SU-DHL-6 (cell line): ENCODE results near the gene RPH3AL.

Experiments
- H2AFZ ChIP-seq: fragments of 200-600 bp; sonication (generic); 2 replicates; pipeline ENCODE4 v1.6.1; 2014; ENCODE audit warnings: low read depth, mild to moderate bottlenecking, moderate library complexity, mixed read lengths, antibody characterized with exemption, low read length; ENCODE audit not compliant: severe bottlenecking
- H3F3A ChIP-seq: fragments of 200-600 bp; shearing (Covaris generic); 2 replicates; pipeline ENCODE4 v1.6.0; 2016; ENCODE audit warnings: antibody characterized with exemption, mild to moderate bottlenecking; ENCODE audit not compliant: insufficient read depth
- H3K27ac ChIP-seq: fragments of 200-600 bp; sonication (generic); 2 replicates; pipeline ENCODE4 v1.5.1; 2016; ENCODE audit warnings: low read depth, mild to moderate bottlenecking, low read length, moderate library complexity, mixed read lengths
- H3K27me3 ChIP-seq: fragments of 200-600 bp; sonication (generic), shearing (Covaris generic); 2 replicates; pipeline ENCODE4 v1.6.0; 2014; ENCODE audit warnings: mild to moderate bottlenecking, low read length
- H3K36me3 ChIP-seq: fragments of 200-600 bp; sonication (generic); 2 replicates; pipeline ENCODE4 v1.6.1; 2014; ENCODE audit warnings: mild to moderate bottlenecking, low read length, mixed read lengths
- H3K4me2 ChIP-seq: fragments of 300-600, 200-600 bp; shearing (Covaris generic), sonication (generic); 2 replicates; pipeline ENCODE4 v1.6.0; 2014; ENCODE audit warnings: low read length, low read depth, mild to moderate bottlenecking; ENCODE audit not compliant: poor library complexity, severe bottlenecking
- H3K4me3 ChIP-seq: fragments of 200-600 bp; sonication (generic); 2 replicates; pipeline ENCODE4 v1.5.1; 2014; ENCODE audit warnings: antibody characterized with exemption, low read length, mild to moderate bottlenecking, mixed read lengths; ENCODE audit not compliant: insufficient read depth, poor library complexity, severe bottlenecking
- H3K79me2 ChIP-seq: fragments of 200-600 bp; sonication (generic); 2 replicates; pipeline ENCODE4 v1.6.1; 2014; ENCODE audit warnings: mild to moderate bottlenecking, low read length, moderate library complexity; ENCODE audit not compliant: insufficient read depth
- H3K9ac ChIP-seq: fragments of 200-600 bp; sonication (generic); 2 replicates; pipeline ENCODE4 v1.7.0; 2014; ENCODE audit warnings: mild to moderate bottlenecking, low read length
- H3K9me2 ChIP-seq: fragments of 200-600 bp; sonication (generic); replicated peaks from 2 replicates; pipeline ENCODE4 v1.6.1; 2014; ENCODE audit warnings: low read length; ENCODE audit not compliant: insufficient read depth
- H3K9me3 ChIP-seq: fragments of 200-600 bp; sonication (generic); 2 replicates; pipeline ENCODE4 v1.6.1; 2014; ENCODE audit warnings: low read length, mixed read lengths; ENCODE audit not compliant: insufficient read depth
- H4K20me1 ChIP-seq: fragments of 200-600 bp; sonication (generic); 2 replicates; pipeline ENCODE4 v1.6.1; 2014; ENCODE audit warnings: low read depth, mild to moderate bottlenecking, antibody characterized with exemption, low read length, moderate library complexity, mixed read lengths
- EZH2phosphoT487 ChIP-seq: fragments of 200-600 bp; sonication (generic), shearing (Covaris generic); conservative IDR thresholded peaks from 2 replicates; pipeline ENCODE4 v1.6.1; 2018; ENCODE audit warnings: mild to moderate bottlenecking, antibody characterized with exemption, low read length, moderate library complexity, mixed read lengths
- TF ChIP-seq, protein P1 (sequence below): fragments of 200-600 bp; sonication (generic); IDR thresholded peaks from one replicate; pipeline ENCODE4 v1.5.1; 2017; ENCODE audit warnings: antibody characterized with exemption, mild to moderate bottlenecking, low read length, moderate library complexity; ENCODE audit not compliant: insufficient read depth, poor library complexity, severe bottlenecking

RPH3AL gene

DNA sequence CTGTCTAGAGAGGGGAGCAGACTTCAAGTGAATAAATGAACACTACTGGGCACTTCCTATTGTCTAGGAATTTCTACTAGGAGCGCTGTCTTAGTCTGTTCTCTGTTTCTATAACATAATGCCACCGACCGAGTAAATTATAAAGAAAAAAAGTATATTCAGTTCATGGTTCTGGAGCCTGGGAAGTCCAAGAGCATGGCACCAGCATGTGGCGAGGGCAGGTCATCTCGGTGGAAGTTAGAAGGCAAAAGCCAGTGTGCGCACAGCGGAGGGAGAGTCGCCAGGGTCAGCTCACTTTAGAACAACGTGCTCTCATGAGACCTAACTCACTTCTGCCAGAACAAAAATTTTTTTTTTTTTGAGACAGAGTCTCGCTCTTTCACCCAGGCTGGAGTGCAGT is 35.5 kb upstream of the RPH3AL start:
- no peak for TF ChIP-seq EZH2phosphoT487
- TF ChIP-seq, protein P1, sequence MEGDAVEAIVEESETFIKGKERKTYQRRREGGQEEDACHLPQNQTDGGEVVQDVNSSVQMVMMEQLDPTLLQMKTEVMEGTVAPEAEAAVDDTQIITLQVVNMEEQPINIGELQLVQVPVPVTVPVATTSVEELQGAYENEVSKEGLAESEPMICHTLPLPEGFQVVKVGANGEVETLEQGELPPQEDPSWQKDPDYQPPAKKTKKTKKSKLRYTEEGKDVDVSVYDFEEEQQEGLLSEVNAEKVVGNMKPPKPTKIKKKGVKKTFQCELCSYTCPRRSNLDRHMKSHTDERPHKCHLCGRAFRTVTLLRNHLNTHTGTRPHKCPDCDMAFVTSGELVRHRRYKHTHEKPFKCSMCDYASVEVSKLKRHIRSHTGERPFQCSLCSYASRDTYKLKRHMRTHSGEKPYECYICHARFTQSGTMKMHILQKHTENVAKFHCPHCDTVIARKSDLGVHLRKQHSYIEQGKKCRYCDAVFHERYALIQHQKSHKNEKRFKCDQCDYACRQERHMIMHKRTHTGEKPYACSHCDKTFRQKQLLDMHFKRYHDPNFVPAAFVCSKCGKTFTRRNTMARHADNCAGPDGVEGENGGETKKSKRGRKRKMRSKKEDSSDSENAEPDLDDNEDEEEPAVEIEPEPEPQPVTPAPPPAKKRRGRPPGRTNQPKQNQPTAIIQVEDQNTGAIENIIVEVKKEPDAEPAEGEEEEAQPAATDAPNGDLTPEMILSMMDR: no peak
- H3K4me3 ChIP-seq: no peak overlapping the region
- H2AFZ ChIP-seq: no peak overlapping the region
- no peak overlapping the region for H3K4me2 ChIP-seq
- no peaks in the 10 kb centered on the region for H3K9me2 ChIP-seq
- H3F3A ChIP-seq: no peaks in the 10 kb centered on the region
- H3K27ac ChIP-seq: no peak overlapping the region
- H3K9me3 ChIP-seq: no peaks in the 10 kb centered on the region
- no peaks in the 10 kb centered on the region for H3K36me3 ChIP-seq
- H3K9ac ChIP-seq: no peak overlapping the region
- no peaks in the 10 kb centered on the region for H3K79me2 ChIP-seq
- H4K20me1 ChIP-seq: no peaks in the 10 kb centered on the region
- no peaks in the 10 kb centered on the region for H3K27me3 ChIP-seq

DNA sequence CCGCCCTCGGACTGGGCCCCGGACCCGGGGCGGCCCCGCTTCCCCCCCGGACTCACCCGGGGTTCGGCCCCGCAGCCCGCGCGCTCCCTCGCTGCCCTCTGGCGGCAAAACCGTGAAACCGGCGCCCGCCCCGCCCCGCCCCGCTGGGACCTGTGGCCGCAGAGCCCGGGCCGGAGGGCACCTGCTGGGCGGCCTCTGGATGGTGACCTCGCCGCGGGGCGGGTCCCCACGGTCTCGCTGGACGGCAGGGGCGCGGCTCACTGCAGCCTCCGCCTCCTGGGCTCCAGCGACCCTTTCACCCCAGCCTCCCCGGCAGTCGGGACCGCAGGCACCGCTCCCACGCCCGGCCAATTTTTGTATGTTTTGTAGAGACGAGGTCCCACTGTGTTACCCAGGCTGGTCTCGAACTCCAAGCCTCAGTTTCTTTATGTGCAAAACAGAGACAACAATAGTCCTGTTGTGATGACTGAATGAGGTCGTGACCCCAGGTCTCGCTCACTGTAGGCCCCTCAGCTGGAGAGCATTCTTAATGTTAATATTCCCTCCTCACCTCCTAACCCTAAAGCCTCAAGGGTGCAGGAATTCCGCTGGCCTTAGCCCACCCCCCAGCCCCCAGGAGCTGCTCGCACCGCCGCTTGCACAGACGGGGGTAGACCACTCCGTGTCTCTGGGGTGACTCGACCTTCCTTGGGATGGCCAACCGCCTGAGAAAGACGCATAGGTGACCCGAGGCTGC is 33.7 kb upstream of the RPH3AL start:
- no peaks in the 10 kb centered on the region for H3K27me3 ChIP-seq
- no peaks in the 10 kb centered on the region for H3F3A ChIP-seq
- no peak overlapping the region for H3K9ac ChIP-seq
- H3K4me2 ChIP-seq: peak overlapping the region; percentile 38
- H2AFZ ChIP-seq: no peak overlapping the region
- H3K9me3 ChIP-seq: no peaks in the 10 kb centered on the region
- H3K79me2 ChIP-seq: no peaks in the 10 kb centered on the region
- TF ChIP-seq EZH2phosphoT487: no peak
- TF ChIP-seq, protein P1: peak; percentile 27
- H3K27ac ChIP-seq: no peak overlapping the region
- H3K9me2 ChIP-seq: no peaks in the 10 kb centered on the region
- no peaks in the 10 kb centered on the region for H3K36me3 ChIP-seq
- peak overlapping the region; percentile 34 for H3K4me3 ChIP-seq
- H4K20me1 ChIP-seq: no peaks in the 10 kb centered on the region

DNA sequence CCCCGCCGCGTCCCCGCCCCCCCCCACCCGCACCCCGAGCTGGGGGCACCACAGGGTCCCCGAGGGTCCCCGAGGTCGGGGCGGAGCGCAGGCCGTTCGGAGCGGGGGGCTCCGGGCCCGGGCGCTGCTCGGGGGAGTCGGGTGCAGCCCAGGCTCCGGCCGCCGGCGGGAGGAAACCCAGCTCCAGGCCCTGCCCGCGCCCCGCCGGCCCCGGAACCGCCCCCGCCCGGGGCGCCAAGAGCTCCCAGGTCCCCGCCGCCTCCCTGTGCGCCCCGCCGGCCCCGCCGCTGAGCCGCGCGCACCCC is 33.2 kb upstream of the RPH3AL start:
- no peaks in the 10 kb centered on the region for H3K27me3 ChIP-seq
- H3K4me3 ChIP-seq: peak overlapping the region; percentile 34
- H3K79me2 ChIP-seq: no peaks in the 10 kb centered on the region
- TF ChIP-seq EZH2phosphoT487: no peak
- TF ChIP-seq, protein P1: no peak
- H4K20me1 ChIP-seq: no peaks in the 10 kb centered on the region
- H3K9me2 ChIP-seq: no peaks in the 10 kb centered on the region
- no peaks in the 10 kb centered on the region for H3F3A ChIP-seq
- no peak overlapping the region for H3K27ac ChIP-seq
- H3K36me3 ChIP-seq: no peaks in the 10 kb centered on the region
- no peak overlapping the region for H3K9ac ChIP-seq
- no peak overlapping the region for H2AFZ ChIP-seq
- no peaks in the 10 kb centered on the region for H3K9me3 ChIP-seq
- H3K4me2 ChIP-seq: peak overlapping the region; percentile 38
